ENCODE measurements around the gene JHY. TPM values are rescaled to one million over a fixed set of nuclear protein-coding genes. Genes with fewer than 3 reads are reported as not detected.

The JHY gene
- total RNA-seq, 1 donor from 2014 or later, result 7.4 TPM

DNA sequence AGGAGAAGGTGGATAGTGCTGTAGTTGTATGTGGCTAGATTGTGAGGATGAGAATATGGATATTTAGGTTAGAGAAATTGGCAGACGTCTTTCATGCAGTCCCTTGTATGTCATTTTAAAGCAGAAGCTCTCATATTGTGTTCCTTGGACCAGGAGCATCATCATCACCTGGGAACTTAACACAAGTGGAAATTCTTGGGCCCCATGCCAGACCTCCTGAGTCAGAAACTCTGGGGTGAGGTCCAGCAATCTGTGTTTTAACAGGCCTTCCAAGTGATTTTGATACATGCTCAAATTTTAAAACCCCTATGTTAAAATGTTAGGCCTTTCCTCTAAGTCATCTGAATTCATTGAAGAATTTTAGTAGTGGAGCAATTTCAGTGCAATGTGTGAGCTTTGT, 34.8 kb downstream of the JHY start:
- Mint-ChIP-seq H3K36me3 (ENCODE audit: low read depth) (no peaks in the 10 kb centered on the region), H3K27me3 (ENCODE audit: low read depth) (no peaks in the 10 kb centered on the region), H3K9me3 (ENCODE audit: low read depth) (no peaks in the 10 kb centered on the region), H3K27ac (ENCODE audit: unreplicated experiment) (no peak overlapping the region), H3K4me3 (ENCODE audit: unreplicated experiment) (no peak overlapping the region), H3K4me1 (ENCODE audit: low read depth) (peaks cover 6% of the 10 kb centered on the region)
- DNase-seq (ENCODE audit: low spot score), result no peak
- no peak for TF ChIP-seq CTCF (IDR thresholded peaks at IDR 0.05)

- no peaks in the 10 kb centered on the region for H3K36me3 Mint-ChIP-seq (ENCODE audit: low read depth)
- H3K27me3 Mint-ChIP-seq (ENCODE audit: low read depth), result no peaks in the 10 kb centered on the region
- H3K27ac Mint-ChIP-seq (ENCODE audit: unreplicated experiment), result no peak overlapping the region
- no peaks in the 10 kb centered on the region for H3K9me3 Mint-ChIP-seq (ENCODE audit: low read depth)
- no peak for TF ChIP-seq CTCF (IDR thresholded peaks at IDR 0.05)
- H3K4me1 Mint-ChIP-seq (ENCODE audit: low read depth), result peaks cover 6% of the 10 kb centered on the region
- DNase-seq (ENCODE audit: low spot score), result no peak
- no peak overlapping the region for H3K4me3 Mint-ChIP-seq (ENCODE audit: unreplicated experiment)
Observed at GRCh38 chr11:122918734-122919133, 36.2 kb downstream of the JHY start.

DNA sequence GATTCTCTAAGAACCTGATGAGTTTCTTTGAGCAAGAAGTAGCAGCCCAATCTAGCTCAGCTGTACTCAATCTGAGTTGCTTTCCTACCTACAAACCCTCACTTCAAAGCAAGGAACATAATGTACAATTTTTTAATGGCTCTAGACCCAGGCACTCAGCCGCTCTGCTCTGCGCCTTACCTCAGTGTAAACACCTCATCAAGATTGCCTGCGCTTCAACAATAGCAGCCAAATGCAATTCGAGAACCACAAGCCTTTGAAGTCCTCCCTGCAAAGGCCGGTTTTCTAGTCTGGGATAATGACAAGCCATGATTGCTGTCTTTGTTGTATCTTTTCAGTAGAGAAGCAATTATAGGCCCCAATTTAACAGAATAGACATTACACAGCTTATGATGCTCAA, 38.0 kb downstream of the JHY start:
- Mint-ChIP-seq H3K4me1 (ENCODE audit: low read depth) (peaks cover 6% of the 10 kb centered on the region), H3K27me3 (ENCODE audit: low read depth) (no peaks in the 10 kb centered on the region), H3K4me3 (ENCODE audit: unreplicated experiment) (no peak overlapping the region), H3K9me3 (ENCODE audit: low read depth) (no peaks in the 10 kb centered on the region), H3K27ac (ENCODE audit: unreplicated experiment) (no peak overlapping the region), H3K36me3 (ENCODE audit: low read depth) (no peaks in the 10 kb centered on the region)
- no peak for DNase-seq (ENCODE audit: low spot score)
- no peak for TF ChIP-seq CTCF (IDR thresholded peaks at IDR 0.05)

DNA sequence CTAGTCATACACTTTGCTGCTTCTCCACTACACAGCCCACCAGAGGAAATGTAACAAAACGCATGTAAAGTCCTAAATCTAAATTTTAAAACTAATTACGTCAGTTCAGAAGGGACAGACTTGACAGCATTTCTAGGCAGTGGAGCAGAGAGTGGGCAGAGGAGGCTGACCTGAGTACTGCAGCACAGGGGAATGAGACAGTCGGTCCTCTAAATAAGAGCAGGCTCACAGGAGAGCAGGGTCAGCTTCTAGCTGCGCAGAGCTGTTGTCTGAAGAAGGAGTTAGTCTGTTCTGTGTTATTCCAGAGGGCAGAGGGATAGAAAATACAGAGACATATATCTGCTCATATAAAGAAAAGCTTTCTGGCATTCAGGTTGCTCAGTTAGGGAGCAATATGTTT, 40.3 kb downstream of the JHY start:
- Mint-ChIP-seq H3K4me1 (ENCODE audit: low read depth) (no peaks in the 10 kb centered on the region), H3K27ac (ENCODE audit: unreplicated experiment) (no peak overlapping the region), H3K9me3 (ENCODE audit: low read depth) (no peaks in the 10 kb centered on the region), H3K36me3 (ENCODE audit: low read depth) (no peaks in the 10 kb centered on the region), H3K4me3 (ENCODE audit: unreplicated experiment) (no peak overlapping the region), H3K27me3 (ENCODE audit: low read depth) (no peaks in the 10 kb centered on the region)
- TF ChIP-seq CTCF (IDR thresholded peaks at IDR 0.05), result no peak
- no peak for DNase-seq (ENCODE audit: low spot score)

DNA sequence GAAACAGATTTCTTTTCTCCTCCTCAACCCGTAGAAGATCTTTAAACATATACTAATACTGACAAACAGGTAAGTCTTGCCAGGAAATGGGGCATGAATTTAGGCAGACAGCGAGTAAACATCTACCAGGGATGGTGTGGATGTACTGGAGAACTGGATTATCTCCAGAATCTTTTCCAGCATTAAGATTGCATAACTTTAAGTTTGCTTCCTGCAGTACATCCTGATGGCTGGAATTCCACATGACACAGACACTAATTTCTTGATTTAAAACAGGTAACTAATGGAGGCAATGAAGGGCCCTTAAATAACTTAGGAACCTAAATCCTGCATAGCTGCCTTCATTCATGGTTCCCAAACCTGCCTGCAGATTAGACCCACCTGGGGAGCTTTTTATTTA, 40.7 kb downstream of the JHY start:
- DNase-seq (ENCODE audit: low spot score), result no peak

More for the DNA sequence above, 40.7 kb downstream of the JHY start:
- Mint-ChIP-seq H3K27me3 (ENCODE audit: low read depth) (no peaks in the 10 kb centered on the region), H3K4me1 (ENCODE audit: low read depth) (no peaks in the 10 kb centered on the region), H3K27ac (ENCODE audit: unreplicated experiment) (no peak overlapping the region), H3K9me3 (ENCODE audit: low read depth) (no peaks in the 10 kb centered on the region), H3K4me3 (ENCODE audit: unreplicated experiment) (no peak overlapping the region), H3K36me3 (ENCODE audit: low read depth) (no peaks in the 10 kb centered on the region)
- no peak for TF ChIP-seq CTCF (IDR thresholded peaks at IDR 0.05)

Measured in chondrocyte (in vitro differentiated cells).